ENCODE measurements around the gene HOXD9.

- TF ChIP-seq POLR2A (IDR thresholded peaks at IDR 0.05) (no peak), CTCF (IDR thresholded peaks at IDR 0.05) (no peak)
These were observed 31.7 kb upstream of the HOXD9 start for GRCh38 chr2:176090862-176091261.

Data from testis (tissue), 2 donors.